Caco-2 (cell line): ENCODE results near the gene ARPC5. TPM values are rescaled to one million over a fixed set of nuclear protein-coding genes. Genes with fewer than 3 reads are reported as not detected.

Experiments
- BruUV-seq: library from RNA; stranded (reverse); fragments of 400-500 nt; replicated peaks from 2 replicates; lab custom pipeline; 2021; lab: Mats Ljungman, UMichigan
- CTCF ChIA-PET: fragments of 300-600 bp; sonication (Branson Sonifier 250); formaldehyde crosslinking; loops from one replicate; lab custom pipeline; 2022; ENCODE audit warnings: antibody characterized with exemption; lab: Charles Lee
- POLR2A ChIA-PET: fragments of 300-600 bp; sonication (Branson Sonifier 250); formaldehyde crosslinking; loops from one replicate; lab custom pipeline; 2022; ENCODE audit warnings: antibody characterized with exemption; lab: Charles Lee
- DNase-seq, 2 experiments: peaks; one replicate each; pipeline versions ENCODE4 v3.0.0 to v3.0.0-alpha.2; 2020 to 2022
- H3K27me3 ChIP-seq: replicated peaks from 2 replicates; pipeline ENCODE4 v1.6.0; 2011; ENCODE audit warnings: low read length; ENCODE audit not compliant: control insufficient read depth, insufficient read depth
- H3K36me3 ChIP-seq: 2 replicates; pipeline ENCODE4 v1.5.1; 2011; ENCODE audit warnings: low read length; ENCODE audit not compliant: control insufficient read depth, insufficient read depth
- H3K4me1 ChIP-seq: fragments of 250-450 bp; sonication (Bioruptor Pico); 2 replicates; pipeline ENCODE4 v1.5.1; 2020; ENCODE audit warnings: mild to moderate bottlenecking
- H3K4me3 ChIP-seq: 2 replicates; pipeline ENCODE4 v1.5.1; 2011; ENCODE audit warnings: low read depth, mild to moderate bottlenecking, control low read depth, low read length
- H3K9me3 ChIP-seq: fragments of 250-450 bp; sonication (Bioruptor Pico); 2 replicates; pipeline ENCODE4 v1.5.1; 2020; ENCODE audit warnings: mild to moderate bottlenecking, moderate library complexity
- H3K27ac Mint-ChIP-seq: one replicate; pipeline ENCODE4 v1.8.0; 2022; ENCODE audit warnings: mixed read lengths; ENCODE audit not compliant: unreplicated experiment
- H3K27me3 Mint-ChIP-seq: one replicate; pipeline ENCODE4 v1.8.0; 2022; ENCODE audit warnings: mixed read lengths; ENCODE audit not compliant: insufficient read depth, unreplicated experiment
- H3K36me3 Mint-ChIP-seq: one replicate; pipeline ENCODE4 v1.8.0; 2022; ENCODE audit warnings: mild to moderate bottlenecking, mixed read lengths; ENCODE audit not compliant: insufficient read depth, unreplicated experiment
- H3K4me1 Mint-ChIP-seq: one replicate; pipeline ENCODE4 v1.8.0; 2022; ENCODE audit warnings: low read depth, mixed read lengths; ENCODE audit not compliant: unreplicated experiment
- H3K4me3 Mint-ChIP-seq: one replicate; pipeline ENCODE4 v1.8.0; 2022; ENCODE audit warnings: mild to moderate bottlenecking, moderate library complexity, mixed read lengths; ENCODE audit not compliant: unreplicated experiment
- H3K9me3 Mint-ChIP-seq: one replicate; pipeline ENCODE4 v1.8.0; 2022; ENCODE audit warnings: mixed read lengths; ENCODE audit not compliant: unreplicated experiment
- intact Hi-C: fragments of 100-400 bp; cut with micrococcal nuclease; formaldehyde crosslinking; loops from one replicate; pipeline ENCODE4 v1.10.0; 2022; ENCODE audit not compliant: unreplicated experiment
- total RNA-seq: library from RNA; stranded (reverse); gene quantifications from 2 replicates; pipeline ENCODE4 v1.2.3, GENCODE V29; 2022
- TF ChIP-seq, protein P1 (sequence below), 2 experiments: fragments of 200-600 bp in 1 of 2; IDR thresholded peaks; 1 replicate in 1 of 2; 2 replicates in 1 of 2; pipeline versions ENCODE4 v1.5.1 to v1.8.0; 2011 to 2022; ENCODE audit warnings: antibody characterized with exemption in 1 of 2, control low read depth in 1 of 2, inconsistent platforms in 1 of 2, low read depth in 1 of 2, low read length in 1 of 2, mild to moderate bottlenecking in 1 of 2, moderate library complexity in 1 of 2; ENCODE audit not compliant: insufficient read depth in 1 of 2, severe bottlenecking in 1 of 2, unreplicated experiment in 1 of 2

Gene ARPC5
- total RNA-seq, 1 experiment from 2014 or later: 135 TPM

DNA sequence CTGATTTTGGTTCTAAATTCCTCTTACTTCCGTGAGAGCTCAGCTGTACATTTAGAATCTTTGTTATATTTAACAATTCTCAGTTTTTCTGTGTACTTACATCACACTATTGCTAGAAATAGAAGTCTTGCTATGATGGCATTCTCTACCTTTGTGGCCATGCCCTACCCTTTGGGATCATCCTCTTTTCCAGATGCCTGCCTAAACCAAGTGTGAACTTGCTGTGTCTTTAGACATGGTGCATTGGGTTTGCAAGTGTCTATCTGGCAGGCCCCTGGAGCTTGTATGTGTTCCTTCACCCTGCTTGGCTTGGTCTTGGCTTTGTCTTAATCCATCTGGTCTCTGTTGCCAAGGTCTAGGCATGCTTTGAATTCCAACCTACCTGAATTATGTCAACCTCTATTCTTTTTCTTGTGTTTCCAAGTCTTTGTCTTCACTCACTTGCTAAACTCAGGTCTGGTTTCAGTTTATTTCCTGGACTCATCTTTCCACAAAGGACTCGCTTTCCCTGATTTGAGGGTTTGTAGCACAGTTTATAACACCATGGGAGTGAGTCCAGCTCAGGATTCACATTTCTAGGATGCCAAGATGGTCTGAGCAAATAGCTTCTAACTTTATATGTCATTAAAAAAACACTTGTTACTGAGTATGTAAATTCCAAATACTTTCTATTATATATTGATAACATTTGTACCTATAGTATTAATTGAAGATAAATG lies 38.2 kb upstream of the ARPC5 start:
- TF ChIP-seq, protein P1, sequence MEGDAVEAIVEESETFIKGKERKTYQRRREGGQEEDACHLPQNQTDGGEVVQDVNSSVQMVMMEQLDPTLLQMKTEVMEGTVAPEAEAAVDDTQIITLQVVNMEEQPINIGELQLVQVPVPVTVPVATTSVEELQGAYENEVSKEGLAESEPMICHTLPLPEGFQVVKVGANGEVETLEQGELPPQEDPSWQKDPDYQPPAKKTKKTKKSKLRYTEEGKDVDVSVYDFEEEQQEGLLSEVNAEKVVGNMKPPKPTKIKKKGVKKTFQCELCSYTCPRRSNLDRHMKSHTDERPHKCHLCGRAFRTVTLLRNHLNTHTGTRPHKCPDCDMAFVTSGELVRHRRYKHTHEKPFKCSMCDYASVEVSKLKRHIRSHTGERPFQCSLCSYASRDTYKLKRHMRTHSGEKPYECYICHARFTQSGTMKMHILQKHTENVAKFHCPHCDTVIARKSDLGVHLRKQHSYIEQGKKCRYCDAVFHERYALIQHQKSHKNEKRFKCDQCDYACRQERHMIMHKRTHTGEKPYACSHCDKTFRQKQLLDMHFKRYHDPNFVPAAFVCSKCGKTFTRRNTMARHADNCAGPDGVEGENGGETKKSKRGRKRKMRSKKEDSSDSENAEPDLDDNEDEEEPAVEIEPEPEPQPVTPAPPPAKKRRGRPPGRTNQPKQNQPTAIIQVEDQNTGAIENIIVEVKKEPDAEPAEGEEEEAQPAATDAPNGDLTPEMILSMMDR (IDR thresholded peaks at IDR 0.05; ENCODE audit: insufficient read depth in 1 of 2, low read depth in 1 of 2, low read length in 1 of 2, severe bottlenecking in 1 of 2, unreplicated experiment in 1 of 2): no peak
- no peak for DNase-seq
- intact Hi-C loops: no loop called here
- CTCF ChIA-PET: no interaction called here
- Histone ChIP-seq H3K4me3 (no peak overlapping the region), H3K27me3 (no peaks in the 10 kb centered on the region), H3K4me1 (peaks cover 17% of the 10 kb centered on the region), H3K9me3 (no peaks in the 10 kb centered on the region), H3K36me3 (no peaks in the 10 kb centered on the region)
- Mint-ChIP-seq H3K27ac (no peak overlapping the region), H3K4me3 (no peak overlapping the region), H3K9me3 (no peaks in the 10 kb centered on the region), H3K27me3 (no peaks in the 10 kb centered on the region), H3K4me1 (peaks cover 30% of the 10 kb centered on the region), H3K36me3 (peaks cover 5% of the 10 kb centered on the region)
- POLR2A ChIA-PET: no interaction called here
- no TSS peak for BruUV-seq

DNA sequence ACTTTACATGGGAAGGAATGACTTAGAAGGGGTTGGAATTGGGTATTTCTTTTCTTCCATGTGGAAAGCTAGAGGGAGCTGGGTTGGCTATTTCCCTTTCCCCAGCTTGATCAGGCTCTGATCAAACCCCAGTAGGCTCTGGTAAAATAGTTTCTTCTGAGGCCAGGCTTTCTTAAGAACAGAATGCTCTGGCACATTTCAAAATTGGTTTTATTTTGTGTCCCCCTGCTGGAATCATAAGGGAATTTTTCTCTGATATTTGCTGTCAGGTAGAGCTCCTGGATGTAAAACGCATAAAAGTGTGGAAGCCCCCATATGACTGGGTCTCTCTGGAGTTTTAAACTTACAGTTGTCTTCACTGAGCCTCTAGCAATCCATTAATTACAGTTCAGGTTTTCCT lies 34.6 kb upstream of the ARPC5 start:
- Histone ChIP-seq H3K4me1 (0 out of 2 replicates have a peak, but pooled peaks cover 9% of the 10 kb centered on the region), H3K36me3 (no peaks in the 10 kb centered on the region), H3K27me3 (no peaks in the 10 kb centered on the region), H3K9me3 (no peaks in the 10 kb centered on the region), H3K4me3 (no peak overlapping the region)
- H3K9me3 Mint-ChIP-seq: no peaks in the 10 kb centered on the region
- H3K36me3 Mint-ChIP-seq: no peaks in the 10 kb centered on the region
- intact Hi-C loops: no loop called here
- ChIA-PET CTCF (interaction anchor here (1.1 to 1.3 kb wide), 2 partner anchors 15 to 25 kb away, joined by 3 to 4 read pairs; no protein-coding TSS in a partner anchor), POLR2A (no interaction called here)
- no TSS peak for BruUV-seq
- no peaks in the 10 kb centered on the region for H3K27me3 Mint-ChIP-seq
- H3K4me3 Mint-ChIP-seq: no peak overlapping the region
- H3K27ac Mint-ChIP-seq: no peak overlapping the region
- TF ChIP-seq, protein P1 (IDR thresholded peaks at IDR 0.05; ENCODE audit: insufficient read depth in 1 of 2, low read depth in 1 of 2, low read length in 1 of 2, severe bottlenecking in 1 of 2, unreplicated experiment in 1 of 2): no peak
- H3K4me1 Mint-ChIP-seq: peaks cover 15% of the 10 kb centered on the region
- no peak for DNase-seq

DNA sequence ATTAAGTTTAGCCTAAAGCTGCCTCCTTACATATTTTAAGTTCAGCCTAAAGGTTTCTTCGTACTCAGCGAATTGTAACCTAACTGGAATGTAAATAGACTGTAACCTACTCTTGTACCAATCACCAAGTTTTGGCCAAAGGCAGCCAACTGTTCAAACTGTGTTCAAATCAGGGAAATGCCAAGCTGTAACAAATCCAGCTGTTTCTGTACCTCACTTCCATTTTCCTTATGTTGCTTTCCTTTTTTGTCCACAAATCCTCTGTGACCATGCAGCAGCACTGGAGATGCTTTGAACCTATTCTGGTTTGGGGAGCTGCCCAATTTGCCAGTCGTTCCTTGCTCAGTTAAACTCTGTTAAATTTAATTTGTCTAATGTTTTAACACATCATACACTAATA lies 20.8 kb upstream of the ARPC5 start:
- Mint-ChIP-seq H3K27me3 (no peaks in the 10 kb centered on the region), H3K27ac (no peak overlapping the region), H3K4me3 (no peak overlapping the region), H3K36me3 (peaks cover 11% of the 10 kb centered on the region), H3K9me3 (peaks cover 19% of the 10 kb centered on the region), H3K4me1 (peaks cover 38% of the 10 kb centered on the region)
- Histone ChIP-seq H3K27me3 (no peaks in the 10 kb centered on the region), H3K4me1 (peaks cover 31% of the 10 kb centered on the region), H3K36me3 (no peaks in the 10 kb centered on the region), H3K4me3 (no peak overlapping the region), H3K9me3 (no peaks in the 10 kb centered on the region)
- ChIA-PET POLR2A (no interaction called here), CTCF (interaction anchor here (1.2 to 2.8 kb wide), 3 partner anchors 29 to 260 kb away, joined by 4 to 44 read pairs (median 31); no protein-coding TSS in a partner anchor)
- intact Hi-C loops: loop anchor here (5.0 kb wide), 2 partner anchors 156 to 566 kb away; no protein-coding TSS in a partner anchor
- DNase-seq: no peak
- no TSS peak for BruUV-seq
- TF ChIP-seq, protein P1 (IDR thresholded peaks at IDR 0.05; ENCODE audit: insufficient read depth in 1 of 2, low read depth in 1 of 2, low read length in 1 of 2, severe bottlenecking in 1 of 2, unreplicated experiment in 1 of 2): no peak
